Neuronal stem cell (in vitro differentiated cells): Measurements from ENCODE around the gene ARHGEF12. TPM values are rescaled to one million over a fixed set of nuclear protein-coding genes. Genes with fewer than 3 reads are reported as not detected.

Experiments
- DNase-seq: peaks from one replicate; pipeline ENCODE4 v3.0.0-alpha.2; 2013; ENCODE audit warnings: low spot score
- H2AFZ ChIP-seq: one replicate; pipeline ENCODE4 v1.6.1; 2013; ENCODE audit warnings: mild to moderate bottlenecking, low read length, inconsistent platforms
- H2AK5ac ChIP-seq: 2 replicates; pipeline ENCODE4 v1.6.1; 2013; ENCODE audit warnings: low read depth, mild to moderate bottlenecking, inconsistent platforms, low read length, moderate library complexity, mixed read lengths
- H2BK120ac ChIP-seq: 2 replicates; pipeline ENCODE4 v1.6.1; 2013; ENCODE audit warnings: low read depth, mild to moderate bottlenecking, inconsistent platforms, low read length, moderate library complexity, mixed read lengths
- H2BK12ac ChIP-seq: one replicate; pipeline ENCODE4 v1.6.1; 2013; ENCODE audit warnings: low read length, inconsistent platforms
- H2BK15ac ChIP-seq: 2 replicates; pipeline ENCODE4 v1.6.1; 2013; ENCODE audit warnings: mild to moderate bottlenecking, low read length, inconsistent platforms, mixed read lengths
- H2BK5ac ChIP-seq: one replicate; pipeline ENCODE4 v1.6.1; 2013; ENCODE audit warnings: inconsistent platforms, mild to moderate bottlenecking, low read length, moderate library complexity
- H3K14ac ChIP-seq: one replicate; pipeline ENCODE4 v1.6.1; 2013; ENCODE audit warnings: low read length, inconsistent platforms
- H3K18ac ChIP-seq: 2 replicates; pipeline ENCODE4 v1.6.1; 2013; ENCODE audit warnings: low read length, inconsistent platforms
- H3K23ac ChIP-seq: 2 replicates; pipeline ENCODE4 v1.6.1; 2013; ENCODE audit warnings: low read depth, mild to moderate bottlenecking, mixed read lengths, low read length, inconsistent platforms; ENCODE audit not compliant: poor library complexity
- H3K27ac ChIP-seq: replicated peaks from 3 replicates; pipeline ENCODE4 v1.5.1; 2013; ENCODE audit warnings: low read length, inconsistent platforms
- H3K27me3 ChIP-seq, 3 experiments: 2 replicates each; pipeline ENCODE4 v1.6.1; 2013; ENCODE audit warnings: low read length in 3 of 3, mild to moderate bottlenecking in 2 of 3, inconsistent platforms in 1 of 3, low read depth in 1 of 3, mixed read lengths in 1 of 3, moderate library complexity in 1 of 3; ENCODE audit not compliant: control insufficient read depth in 3 of 3, insufficient read depth in 3 of 3
- H3K36me3 ChIP-seq, 2 donors: replicated peaks in 1 of 2; 2 replicates each; pipeline ENCODE4 v1.6.1; 2013; ENCODE audit warnings: low read length in 2 of 2; ENCODE audit not compliant: control insufficient read depth in 2 of 2, insufficient read depth in 2 of 2
- H3K4ac ChIP-seq: 2 replicates; pipeline ENCODE4 v1.6.1; 2013; ENCODE audit warnings: inconsistent platforms, mild to moderate bottlenecking, low read length, moderate library complexity
- H3K4me1 ChIP-seq, 2 donors: 1 replicate in 1 of 2; 2 replicates in 1 of 2; pipeline ENCODE4 v1.6.1; 2013; ENCODE audit warnings: low read length in 2 of 2, low read depth in 1 of 2; ENCODE audit not compliant: control insufficient read depth in 2 of 2, insufficient read depth in 1 of 2
- H3K4me2 ChIP-seq: one replicate; pipeline ENCODE4 v1.6.1; 2013; ENCODE audit warnings: mild to moderate bottlenecking, low read length, inconsistent platforms; ENCODE audit not compliant: insufficient read depth, poor library complexity, severe bottlenecking
- H3K4me3 ChIP-seq, 2 donors: 2 replicates each; pipeline ENCODE4 v1.5.1; 2013; ENCODE audit warnings: low read length in 2 of 2, mild to moderate bottlenecking in 2 of 2, inconsistent platforms in 1 of 2, moderate library complexity in 1 of 2
- H3K79me1 ChIP-seq: one replicate; pipeline ENCODE4 v1.6.1; 2013; ENCODE audit warnings: low read depth, mild to moderate bottlenecking, inconsistent platforms, low read length, moderate library complexity
- H3K9ac ChIP-seq: one replicate; pipeline ENCODE4 v1.6.1; 2013; ENCODE audit warnings: mild to moderate bottlenecking, low read depth, low read length, inconsistent platforms; ENCODE audit not compliant: poor library complexity
- H3K9me3 ChIP-seq, 2 donors: replicated peaks in 1 of 2; 2 replicates each; pipeline versions ENCODE3 to v1.6.1; 2013; ENCODE audit warnings: low read length in 2 of 2, mild to moderate bottlenecking in 2 of 2, inconsistent platforms in 1 of 2, low read depth in 1 of 2, mixed read lengths in 1 of 2, moderate library complexity in 1 of 2; ENCODE audit not compliant: control insufficient read depth in 2 of 2, insufficient read depth in 1 of 2
- H4K8ac ChIP-seq: one replicate; pipeline ENCODE4 v1.6.1; 2013; ENCODE audit warnings: low read depth, mild to moderate bottlenecking, inconsistent platforms, low read length, moderate library complexity
- H4K91ac ChIP-seq: one replicate; pipeline ENCODE4 v1.6.1; 2013; ENCODE audit warnings: low read length, low read depth, mild to moderate bottlenecking, inconsistent platforms; ENCODE audit not compliant: poor library complexity
- WGBS, 2 donors: extraction: QIAGEN DNeasy Blood & Tissue Kit; methylation state at CpG; one replicate each; pipeline ENCODE4 v1.1.7; 2013; ENCODE audit warnings: missing lambda C conversion rate in 2 of 2, mixed read lengths in 1 of 2; ENCODE audit not compliant: insufficient read length in 2 of 2, insufficient replicate concordance in 1 of 2; ENCODE audit errors: extremely low coverage in 2 of 2; 5-methylcytosine and 5-hydroxymethylcytosine counted together
- polyA plus RNA-seq, 2 experiments: library from polyadenylated mRNA; stranded (reverse); fragments of 200-250 nt; gene quantifications; one replicate each; pipeline ENCODE4 v1.2.3, GENCODE V29; 2013

The ARHGEF12 gene
- 12.7 TPM for polyA plus RNA-seq (2013, experiment 1 of 2)
- polyA plus RNA-seq (2013, experiment 2 of 2) = 13.1 TPM

GRCh38 chr11:120335908-120336640, at the start of gene ARHGEF12:
Gene ARHGEF12 (plus strand): TSS chr11:120336413. CDS start chr11:120337244, 831 bp downstream.
- Histone ChIP-seq H3K23ac (peak within 1 kb of the TSS; percentile 71), H2AFZ (peak within 1 kb of the TSS; percentile 98), H3K27me3 (no peaks in the 10 kb centered on the region), H3K4me2 (peak within 1 kb of the TSS; percentile 85), H3K14ac (no peak within 1 kb of the TSS), H4K8ac (no peak within 1 kb of the TSS), H3K79me1 (no peaks in the 10 kb centered on the region), H3K4me1 (peaks cover 8 to 13% of the 10 kb centered on the region in 2 donors), H2BK12ac (peak within 1 kb of the TSS; percentile 52), H3K4ac (no peak within 1 kb of the TSS), H2BK15ac (no peak within 1 kb of the TSS), H3K18ac (peak within 1 kb of the TSS; percentile 96), H3K27ac (peak within 1 kb of the TSS; percentile 86), H4K91ac (no peak within 1 kb of the TSS), H3K9ac (peak within 1 kb of the TSS; percentile 82), H2BK120ac (no peak within 1 kb of the TSS), H2BK5ac (peak within 1 kb of the TSS; percentile 79), H2AK5ac (no peak within 1 kb of the TSS), H3K9me3 (no peaks in the 10 kb centered on the region), H3K4me3 (peak within 1 kb of the TSS; percentile 88 to 91), H3K36me3 (peaks cover 0 to 13% of the 10 kb centered on the region in 2 donors)
- DNase-seq = peak; percentile 95
- WGBS, 2 donors = no CpG with 5 or more reads among the region's 92 CpGs

GRCh38 chr11:120288021-120288420, 48.2 kb upstream of the ARHGEF12 start:
- H3K4me2 ChIP-seq = no peak overlapping the region
- peaks cover 0 to 60% (median 0%) of the 10 kb centered on the region in 3 experiments for H3K27me3 ChIP-seq
- no peak overlapping the region for H3K14ac ChIP-seq
- no peak overlapping the region for H2BK5ac ChIP-seq
- no peak overlapping the region for H2BK120ac ChIP-seq
- no peak overlapping the region for H3K23ac ChIP-seq
- no peaks in the 10 kb centered on the region for H3K36me3 ChIP-seq
- H4K91ac ChIP-seq = no peak overlapping the region
- no peaks in the 10 kb centered on the region for H3K9me3 ChIP-seq
- DNase-seq = no peak
- no peak overlapping the region for H2BK12ac ChIP-seq
- no peak overlapping the region for H4K8ac ChIP-seq
- H3K4me1 ChIP-seq = no peaks in the 10 kb centered on the region
- no peak overlapping the region for H2BK15ac ChIP-seq
- H3K4me3 ChIP-seq = no peak overlapping the region
- H3K79me1 ChIP-seq = no peaks in the 10 kb centered on the region
- no peak overlapping the region for H3K18ac ChIP-seq
- H2AK5ac ChIP-seq = no peak overlapping the region
- H3K9ac ChIP-seq = no peak overlapping the region
- no CpG with 5 or more reads among the region's 2 CpGs for WGBS, 2 donors
- no peak overlapping the region for H2AFZ ChIP-seq
- no peak overlapping the region for H3K4ac ChIP-seq
- no peak overlapping the region for H3K27ac ChIP-seq

- peaks cover 0 to 72% (median 0%) of the 10 kb centered on the region in 3 experiments for H3K27me3 ChIP-seq
- no CpG with 5 or more reads among the region's 9 CpGs for WGBS, 2 donors
Observed at GRCh38 chr11:120289426-120289825, 46.8 kb upstream of the ARHGEF12 start.

GRCh38 chr11:120290956-120291355, 45.3 kb upstream of the ARHGEF12 start:
- Histone ChIP-seq H3K18ac (no peak overlapping the region), H3K23ac (no peak overlapping the region), H3K4me1 (no peaks in the 10 kb centered on the region), H4K8ac (no peak overlapping the region), H2AFZ (no peak overlapping the region), H3K4me2 (no peak overlapping the region), H3K4me3 (no peak overlapping the region), H4K91ac (no peak overlapping the region), H2BK120ac (no peak overlapping the region), H3K27ac (no peak overlapping the region), H3K27me3 (peaks cover 0 to 75% (median 0%) of the 10 kb centered on the region in 3 experiments), H3K4ac (no peak overlapping the region), H2BK15ac (no peak overlapping the region), H3K9me3 (no peaks in the 10 kb centered on the region), H2AK5ac (no peak overlapping the region), H2BK5ac (no peak overlapping the region), H3K36me3 (no peaks in the 10 kb centered on the region), H2BK12ac (no peak overlapping the region), H3K9ac (no peak overlapping the region), H3K14ac (no peak overlapping the region), H3K79me1 (no peaks in the 10 kb centered on the region)
- WGBS, 2 donors = no CpG with 5 or more reads among the region's 3 CpGs
- no peak for DNase-seq

More at GRCh38 chr11:120289426-120289825, 46.8 kb upstream of the ARHGEF12 start:
- Histone ChIP-seq H3K79me1 (no peaks in the 10 kb centered on the region), H3K18ac (no peak overlapping the region), H3K9ac (no peak overlapping the region), H3K36me3 (no peaks in the 10 kb centered on the region), H4K91ac (no peak overlapping the region), H3K27ac (no peak overlapping the region), H2AK5ac (no peak overlapping the region), H2BK12ac (no peak overlapping the region), H3K4ac (no peak overlapping the region), H2AFZ (no peak overlapping the region), H3K4me1 (no peaks in the 10 kb centered on the region), H3K14ac (no peak overlapping the region), H2BK15ac (no peak overlapping the region), H2BK5ac (no peak overlapping the region), H3K4me3 (no peak overlapping the region), H3K4me2 (no peak overlapping the region), H4K8ac (no peak overlapping the region), H2BK120ac (no peak overlapping the region), H3K9me3 (no peaks in the 10 kb centered on the region), H3K23ac (no peak overlapping the region)
- DNase-seq = no peak
